Activated CD4-positive, CD25-positive, alpha-beta regulatory T cell treated with anti-CD3 and anti-CD28 coated beads, Interleukin-2, amount 50 U/mL, for 72 hours (primary cell): Measurements from ENCODE around the gene ZNF580.

Experiments
- DNase-seq: peaks from one replicate; pipeline ENCODE4 v3.0.0; 2021

ZNF580 gene

GRCh38 chr19:55680339-55681130 lies 39.7 kb downstream of the ZNF580 start:
- DNase-seq, result no peak

GRCh38 chr19:55681131-55682092 lies 40.6 kb downstream of the ZNF580 start:
- no peak for DNase-seq

DNA sequence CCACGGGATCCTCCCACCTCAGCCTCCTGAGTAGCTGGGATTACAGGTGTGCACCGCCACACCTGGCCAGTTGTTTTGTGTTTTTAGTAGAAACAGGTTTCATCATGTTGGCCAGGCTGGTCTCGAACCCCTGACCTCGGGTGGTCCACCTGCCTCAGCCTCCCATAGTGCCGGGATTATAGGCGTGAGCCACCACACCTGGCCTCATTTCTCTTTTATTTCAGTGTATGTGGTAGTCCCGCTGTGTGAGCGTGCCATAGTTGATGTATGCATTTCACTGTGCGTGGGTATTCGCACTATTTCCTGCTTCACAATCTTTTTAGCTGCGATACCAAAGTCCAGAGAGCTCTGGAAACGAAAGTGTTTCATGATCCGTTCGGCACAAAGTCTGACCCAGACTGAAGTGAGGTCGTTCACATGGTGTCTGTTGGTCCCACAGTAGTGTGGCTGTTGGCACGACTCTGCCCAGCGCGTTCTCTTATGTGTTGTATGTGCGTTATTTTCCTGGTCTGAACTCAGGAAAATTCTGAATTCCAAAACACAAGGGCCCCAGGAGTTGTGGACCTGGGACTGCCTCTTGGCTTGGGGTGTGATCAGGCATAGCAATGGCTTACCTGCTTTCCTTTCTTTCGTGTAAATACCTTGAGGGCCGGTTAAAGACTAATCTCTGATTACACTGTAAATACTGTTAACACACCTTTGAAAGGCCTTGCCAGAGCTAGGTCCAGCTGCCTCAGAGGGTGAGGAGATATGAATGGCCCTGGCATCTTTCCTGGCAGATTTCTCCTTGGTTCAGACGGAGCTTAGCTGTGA lies 42.9 kb downstream of the ZNF580 start:
- DNase-seq, result no peak

DNA sequence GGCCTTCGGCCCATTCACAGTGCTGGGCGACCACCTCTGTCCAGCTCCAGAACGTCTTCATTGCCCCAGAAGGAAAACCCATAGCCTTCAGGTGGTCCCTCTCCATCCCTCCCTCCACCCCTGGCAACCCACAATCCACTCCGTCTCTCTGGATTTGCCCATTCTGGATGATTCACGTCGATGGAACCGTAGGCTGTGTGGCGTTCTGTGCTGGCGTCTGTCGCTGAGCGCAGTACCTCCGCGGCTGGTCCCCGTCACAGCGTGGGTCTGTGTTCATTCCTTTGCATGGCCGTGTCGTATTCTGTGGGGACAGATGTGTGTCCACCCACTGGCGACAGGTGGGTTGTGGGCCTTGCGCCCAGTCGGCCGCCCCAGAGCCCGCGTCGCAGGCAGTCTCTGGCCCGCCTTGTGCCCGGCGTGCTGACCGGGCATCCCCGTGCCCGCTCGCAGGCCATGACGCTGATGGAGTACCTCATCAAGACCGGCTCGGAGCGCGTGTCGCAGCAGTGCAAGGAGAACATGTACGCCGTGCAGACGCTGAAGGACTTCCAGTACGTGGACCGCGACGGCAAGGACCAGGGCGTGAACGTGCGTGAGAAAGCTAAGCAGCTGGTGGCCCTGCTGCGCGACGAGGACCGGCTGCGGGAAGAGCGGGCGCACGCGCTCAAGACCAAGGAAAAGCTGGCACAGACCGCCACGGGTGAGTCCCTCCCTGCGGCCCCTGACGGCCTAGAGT lies 44.3 kb downstream of the ZNF580 start:
- DNase-seq, result no peak

DNA sequence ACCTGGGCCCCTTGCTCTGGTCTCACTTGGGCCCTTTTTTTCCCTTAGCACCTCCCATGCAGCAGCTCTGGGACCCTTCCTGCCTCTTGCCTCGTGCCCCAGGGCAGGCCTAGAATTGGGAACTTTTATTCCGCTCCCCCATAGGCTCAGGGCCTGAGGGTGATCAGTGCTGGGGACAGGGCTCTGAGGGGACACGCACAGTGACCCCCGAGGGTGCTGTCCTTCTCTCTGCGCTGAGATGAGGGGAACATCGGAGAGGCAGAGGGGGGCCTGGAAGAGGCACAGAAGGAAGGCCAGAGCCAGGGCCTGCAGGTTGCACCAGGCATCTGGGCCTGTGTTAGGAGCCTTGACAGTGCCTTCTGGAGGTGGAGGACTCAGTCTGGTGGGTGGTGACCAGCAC lies 45.0 kb downstream of the ZNF580 start:
- DNase-seq, result no peak

DNA sequence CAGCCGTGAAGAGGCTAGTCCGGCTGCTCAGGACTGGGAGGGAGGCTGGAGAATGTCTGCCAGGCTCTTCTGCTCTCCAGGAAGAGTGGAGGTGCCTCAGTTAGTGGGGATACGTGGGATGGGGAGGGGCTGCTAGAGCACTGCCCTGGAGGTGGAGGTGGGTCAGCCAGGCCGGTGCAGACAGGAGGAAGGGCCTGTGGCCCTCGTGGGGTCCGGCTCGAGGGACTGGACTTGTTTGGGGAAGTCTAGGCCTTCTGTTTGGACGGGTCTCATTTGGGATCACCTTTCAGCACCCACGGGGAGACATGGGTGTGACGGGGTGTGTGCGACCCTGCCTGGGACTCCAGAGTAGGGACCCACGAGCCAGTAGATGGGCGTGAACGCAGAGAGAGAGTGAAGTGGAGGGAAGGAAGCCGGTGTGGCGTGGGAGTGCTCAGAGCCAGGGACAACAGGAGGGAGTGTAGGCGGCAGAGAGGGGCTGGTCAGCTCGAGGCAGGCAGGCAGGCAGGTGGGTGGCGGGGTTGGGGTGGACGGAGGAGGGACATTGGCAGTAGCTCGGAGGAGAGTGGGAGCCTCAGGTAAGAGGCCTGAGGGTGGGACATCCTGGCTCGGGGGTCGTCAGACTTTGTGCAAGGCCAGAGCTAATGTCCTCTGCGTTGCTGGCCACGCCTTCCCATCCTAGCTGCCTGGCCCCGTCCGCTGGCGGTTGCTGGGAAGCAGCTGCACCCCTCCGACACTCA lies 45.7 kb downstream of the ZNF580 start:
- no peak for DNase-seq

GRCh38 chr19:55687281-55688201 lies 46.7 kb downstream of the ZNF580 start:
- DNase-seq, result no peak

DNA sequence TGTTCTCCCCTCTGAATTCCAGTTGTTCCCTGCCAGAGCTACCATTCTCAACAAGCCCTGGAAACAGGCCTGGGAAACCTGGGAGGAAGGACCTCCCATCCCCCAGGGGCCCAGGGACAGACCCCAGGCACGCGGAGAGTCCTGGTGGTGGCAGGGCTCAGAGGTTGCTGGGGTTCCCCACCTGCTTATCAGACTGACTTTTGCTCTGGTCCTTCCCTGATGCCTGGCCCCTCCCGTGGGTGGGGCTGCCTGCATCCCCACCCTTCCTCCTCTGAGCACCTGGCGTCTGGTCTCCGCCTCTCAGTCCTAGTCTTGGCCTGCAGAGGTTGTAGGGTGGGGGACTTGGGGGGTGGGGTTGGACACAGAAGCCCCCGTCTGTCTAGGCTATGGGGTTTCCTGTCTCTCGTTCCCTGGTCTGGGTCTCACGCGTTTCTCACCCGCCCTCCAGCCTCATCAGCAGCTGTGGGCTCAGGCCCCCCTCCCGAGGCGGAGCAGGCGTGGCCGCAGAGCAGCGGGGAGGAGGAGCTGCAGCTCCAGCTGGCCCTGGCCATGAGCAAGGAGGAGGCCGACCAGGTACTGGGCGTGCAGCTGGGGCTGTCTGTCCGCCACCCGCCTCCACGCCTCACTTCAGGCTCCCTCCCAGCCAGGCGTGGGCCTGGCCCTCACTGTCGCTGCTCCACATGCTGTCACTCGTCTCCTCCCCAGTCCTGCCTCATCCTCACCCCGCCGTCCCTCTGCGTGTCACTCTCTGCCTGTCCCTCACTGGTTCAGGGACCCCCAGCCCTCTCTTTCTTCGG lies 47.8 kb downstream of the ZNF580 start:
- DNase-seq, result no peak

GRCh38 chr19:55689411-55690108 lies 48.8 kb downstream of the ZNF580 start:
- DNase-seq, result no peak

DNA sequence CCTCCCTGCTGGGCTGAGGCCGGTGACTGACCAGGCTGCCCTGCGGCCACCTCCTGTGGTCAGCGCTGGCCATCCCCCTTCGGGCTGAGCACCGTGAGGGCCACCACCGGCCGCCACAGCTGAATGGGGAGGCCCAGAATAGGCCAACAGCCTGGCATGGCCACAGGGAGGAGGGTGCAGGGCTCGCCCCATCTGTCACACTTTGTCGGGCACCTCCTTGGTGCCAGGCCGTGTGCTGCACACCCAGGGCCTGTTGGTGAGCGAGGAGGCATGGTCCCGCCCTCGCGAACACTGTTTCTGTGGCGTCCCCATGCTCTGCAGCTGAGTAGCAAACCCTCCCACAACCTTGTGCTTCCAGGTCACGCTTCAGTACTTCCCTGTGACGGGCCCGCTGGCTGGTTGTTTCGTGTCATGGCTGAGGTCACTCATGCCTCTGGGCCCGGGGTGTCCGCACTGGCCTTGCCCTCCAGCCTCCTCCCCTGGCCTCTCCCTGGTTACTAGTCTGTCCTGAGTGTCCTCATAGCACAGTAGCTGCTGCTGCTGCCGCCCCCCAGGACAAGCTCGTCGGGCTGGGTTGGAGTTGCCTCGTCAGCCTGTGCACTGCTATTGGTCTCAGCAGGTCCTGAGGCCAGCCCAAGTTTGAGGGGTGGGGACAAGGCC lies 49.4 kb downstream of the ZNF580 start:
- no peak for DNase-seq

GRCh38 chr19:55690769-55691545 lies 50.2 kb downstream of the ZNF580 start:
- no peak for DNase-seq

- no peak for DNase-seq
These were observed 51.0 kb downstream of the ZNF580 start for GRCh38 chr19:55691561-55692481.

DNA sequence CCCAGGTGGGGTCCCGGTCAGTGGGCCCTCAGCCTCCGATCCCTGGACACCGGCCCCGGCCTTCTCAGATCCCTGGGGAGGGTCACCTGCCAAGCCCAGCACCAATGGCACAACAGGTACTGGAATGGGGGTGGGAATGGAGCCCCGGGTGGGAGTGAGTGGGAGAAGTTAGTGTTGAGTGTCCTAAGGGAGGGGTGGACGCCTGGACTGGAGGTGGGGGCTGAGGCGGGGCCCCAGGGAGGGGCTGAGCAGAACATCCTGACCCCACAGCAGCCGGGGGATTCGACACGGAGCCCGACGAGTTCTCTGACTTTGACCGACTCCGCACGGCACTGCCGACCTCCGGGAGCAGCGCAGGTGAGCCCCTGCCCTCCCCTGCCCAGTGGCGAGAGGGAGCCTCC lies 51.9 kb downstream of the ZNF580 start:
- DNase-seq, result no peak
